IPS-15b (cell line): ENCODE measurements around the gene KCTD6.
"Not testable (repeated sequence)": the region's sequence is repeated elsewhere in the genome, so short reads cannot be mapped to it uniquely, and the experiment has no call there.

ENCODE experiments used
- H3K27me3 ChIP-seq: one replicate; pipeline ENCODE4 v1.6.1; 2013; ENCODE audit warnings: low read length; ENCODE audit not compliant: control insufficient read depth, insufficient read depth
- H3K36me3 ChIP-seq: one replicate; pipeline ENCODE4 v1.6.1; 2013; ENCODE audit warnings: low read length; ENCODE audit not compliant: control insufficient read depth, insufficient read depth
- H3K4me1 ChIP-seq: one replicate; pipeline ENCODE4 v1.6.1; 2013; ENCODE audit warnings: mild to moderate bottlenecking, low read length; ENCODE audit not compliant: control insufficient read depth, insufficient read depth
- H3K4me3 ChIP-seq: one replicate; pipeline ENCODE4 v1.5.1; 2013; ENCODE audit warnings: low read depth, low read length
- H3K9ac ChIP-seq: one replicate; pipeline ENCODE4 v1.6.1; 2013; ENCODE audit warnings: low read depth, mild to moderate bottlenecking, low read length
- H3K9me3 ChIP-seq: one replicate; pipeline ENCODE4 v1.6.1; 2013; ENCODE audit warnings: mild to moderate bottlenecking, low read length; ENCODE audit not compliant: control insufficient read depth, insufficient read depth

Gene KCTD6

GRCh38 chr3:58519668-58520402, 27.9 kb downstream of the KCTD6 start:
- no peak overlapping the region for H3K9ac ChIP-seq
- H3K4me3 ChIP-seq: no peak overlapping the region
- no peaks in the 10 kb centered on the region for H3K36me3 ChIP-seq
- no peaks in the 10 kb centered on the region for H3K9me3 ChIP-seq
- no peaks in the 10 kb centered on the region for H3K27me3 ChIP-seq
- H3K4me1 ChIP-seq: peaks cover 14% of the 10 kb centered on the region

DNA sequence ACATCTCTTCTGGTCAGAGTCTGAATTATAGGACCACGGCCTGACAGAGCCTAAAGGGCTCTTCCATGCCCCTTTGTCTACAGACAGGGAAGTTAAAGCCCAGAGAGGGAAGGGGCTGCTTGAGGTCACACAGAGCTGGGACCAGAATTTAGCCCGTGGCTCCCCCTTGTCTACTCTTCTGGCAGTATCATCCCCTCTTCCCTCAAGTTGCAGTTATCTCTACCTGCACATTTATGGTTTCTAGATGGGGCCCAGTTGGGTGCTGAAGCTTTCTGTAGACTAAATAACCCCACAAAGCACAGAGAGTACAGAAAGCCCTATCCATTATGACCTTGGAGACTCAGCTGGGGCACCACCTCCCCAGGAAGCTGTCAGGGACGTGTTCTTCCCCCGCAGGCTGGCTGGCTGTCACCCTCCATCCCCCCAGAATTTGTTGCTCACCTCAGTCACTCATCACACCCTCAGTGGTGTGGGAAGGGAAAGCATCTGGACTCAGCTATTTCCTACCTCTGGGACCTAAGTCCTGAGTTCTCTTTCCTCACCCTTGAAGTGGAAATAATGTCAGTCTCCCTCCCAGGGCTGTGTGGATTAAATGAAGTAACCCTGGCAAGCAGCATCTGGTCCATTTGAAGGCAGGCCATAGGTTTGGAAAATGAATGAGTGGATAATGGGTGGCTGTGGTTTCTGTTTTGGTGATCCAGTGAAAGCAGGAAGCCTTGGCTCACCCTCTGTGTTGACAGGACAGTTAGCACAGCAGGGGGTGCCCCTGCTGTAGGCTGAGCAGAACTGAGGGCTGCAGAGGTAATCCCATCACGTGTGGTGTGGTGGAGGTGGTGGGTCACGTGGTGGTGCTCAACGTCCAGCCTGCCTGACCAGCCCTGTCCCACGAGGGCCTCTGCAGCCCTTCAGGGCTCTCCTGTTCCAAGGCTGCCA, 28.8 kb downstream of the KCTD6 start:
- Histone ChIP-seq H3K9me3 (no peaks in the 10 kb centered on the region), H3K9ac (no peak overlapping the region), H3K4me3 (no peak overlapping the region), H3K36me3 (no peaks in the 10 kb centered on the region), H3K27me3 (no peaks in the 10 kb centered on the region), H3K4me1 (peaks cover 14% of the 10 kb centered on the region)

GRCh38 chr3:58521336-58521670, 29.4 kb downstream of the KCTD6 start:
- Histone ChIP-seq H3K4me1 (peaks cover 14% of the 10 kb centered on the region), H3K9ac (no peak overlapping the region), H3K9me3 (no peaks in the 10 kb centered on the region), H3K36me3 (no peaks in the 10 kb centered on the region), H3K27me3 (no peaks in the 10 kb centered on the region), H3K4me3 (no peak overlapping the region)

- Histone ChIP-seq H3K9ac (no peak overlapping the region), H3K36me3 (no peaks in the 10 kb centered on the region), H3K4me1 (peaks cover 14% of the 10 kb centered on the region), H3K9me3 (no peaks in the 10 kb centered on the region), H3K27me3 (no peaks in the 10 kb centered on the region), H3K4me3 (peak overlapping the region; percentile 24)
Observed at GRCh38 chr3:58521917-58522631, 30.2 kb downstream of the KCTD6 start.

GRCh38 chr3:58522759-58523425, 31.0 kb downstream of the KCTD6 start:
- H3K9ac ChIP-seq: no peak overlapping the region
- H3K4me1 ChIP-seq: peaks cover 14% of the 10 kb centered on the region
- no peaks in the 10 kb centered on the region for H3K9me3 ChIP-seq
- no peaks in the 10 kb centered on the region for H3K27me3 ChIP-seq
- peak overlapping the region; percentile 24 for H3K4me3 ChIP-seq
- no peaks in the 10 kb centered on the region for H3K36me3 ChIP-seq

GRCh38 chr3:58524326-58524888, 32.5 kb downstream of the KCTD6 start:
- Histone ChIP-seq H3K4me3 (no peak overlapping the region), H3K9ac (no peak overlapping the region), H3K36me3 (no peaks in the 10 kb centered on the region), H3K9me3 (no peaks in the 10 kb centered on the region), H3K4me1 (peaks cover 11% of the 10 kb centered on the region), H3K27me3 (no peaks in the 10 kb centered on the region)

DNA sequence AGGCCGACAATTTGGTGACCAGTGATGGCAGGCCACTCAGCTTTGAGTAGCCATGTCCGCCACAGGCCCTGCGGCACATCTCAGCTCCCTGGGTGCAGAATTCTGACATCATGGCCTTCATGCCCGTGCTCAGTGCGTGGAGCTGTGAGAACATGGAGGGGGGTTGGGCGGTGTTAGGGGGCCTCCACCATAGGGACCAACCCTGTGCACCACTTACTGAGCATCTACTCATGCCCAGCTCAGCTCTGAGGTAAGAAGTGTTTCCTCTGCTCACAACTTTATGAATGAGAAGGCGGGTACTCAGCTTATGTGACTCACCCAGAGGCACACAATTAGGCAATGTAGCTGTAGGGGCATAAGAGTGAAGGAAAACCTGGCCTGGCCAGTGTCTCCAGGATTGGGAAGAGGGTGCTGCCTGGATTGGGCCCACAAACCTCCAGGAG, 34.6 kb downstream of the KCTD6 start:
- Histone ChIP-seq H3K9ac (no peak overlapping the region), H3K4me1 (peaks cover 7% of the 10 kb centered on the region), H3K4me3 (no peak overlapping the region), H3K36me3 (no peaks in the 10 kb centered on the region), H3K9me3 (no peaks in the 10 kb centered on the region), H3K27me3 (no peaks in the 10 kb centered on the region)

GRCh38 chr3:58527440-58527839, 35.5 kb downstream of the KCTD6 start:
- H3K4me3 ChIP-seq, H3K9ac ChIP-seq, H3K4me1 ChIP-seq, H3K9me3 ChIP-seq, H3K36me3 ChIP-seq, H3K27me3 ChIP-seq: not testable (repeated sequence)

GRCh38 chr3:58528629-58529028, 36.7 kb downstream of the KCTD6 start:
- H3K36me3 ChIP-seq: no peaks in the 10 kb centered on the region
- peaks cover 4% of the 10 kb centered on the region for H3K4me1 ChIP-seq
- H3K9me3 ChIP-seq: no peaks in the 10 kb centered on the region
- H3K27me3 ChIP-seq: no peaks in the 10 kb centered on the region
- no peak overlapping the region for H3K4me3 ChIP-seq
- H3K9ac ChIP-seq: no peak overlapping the region

- Histone ChIP-seq H3K4me1 (peaks cover 4% of the 10 kb centered on the region), H3K4me3 (no peak overlapping the region), H3K9ac (no peak overlapping the region), H3K27me3 (no peaks in the 10 kb centered on the region), H3K36me3 (no peaks in the 10 kb centered on the region), H3K9me3 (no peaks in the 10 kb centered on the region)
Observed at GRCh38 chr3:58529516-58530353, 37.8 kb downstream of the KCTD6 start.
